ENCODE data around the gene ACBD7.

Gene ACBD7

GRCh38 chr10:15088428-15089261, at the start of gene ACBD7:
TSS of gene ACBD7 (minus strand) at chr10:15088776. CDS start at chr10:15088728, 48 bp downstream.
- no peak for DNase-seq (ENCODE audit: low read depth)

- DNase-seq (ENCODE audit: low read depth), result no peak
These were observed 49.1 kb upstream of the ACBD7 start for GRCh38 chr10:15137636-15138035.

GRCh38 chr10:15137036-15137359, 48.4 kb upstream of the ACBD7 start:
- no peak for DNase-seq (ENCODE audit: low read depth)

GRCh38 chr10:15136129-15137035, 47.8 kb upstream of the ACBD7 start:
- no peak for DNase-seq (ENCODE audit: low read depth)

GRCh38 chr10:15131330-15131729, 42.8 kb upstream of the ACBD7 start:
- DNase-seq (ENCODE audit: low read depth), result no peak

GRCh38 chr10:15124908-15125307, 36.3 kb upstream of the ACBD7 start:
- no peak for DNase-seq (ENCODE audit: low read depth)

GRCh38 chr10:15124190-15124589, 35.6 kb upstream of the ACBD7 start:
- no peak for DNase-seq (ENCODE audit: low read depth)

GRCh38 chr10:15123749-15124184, 35.2 kb upstream of the ACBD7 start:
- no peak for DNase-seq (ENCODE audit: low read depth)

- no peak for DNase-seq (ENCODE audit: low read depth)
These were observed 34.0 kb upstream of the ACBD7 start for GRCh38 chr10:15122477-15123030.

GRCh38 chr10:15121707-15122106, 33.1 kb upstream of the ACBD7 start:
- DNase-seq (ENCODE audit: low read depth), result no peak

GRCh38 chr10:15120523-15120922, 31.9 kb upstream of the ACBD7 start:
- DNase-seq (ENCODE audit: low read depth), result no peak

- no peak for DNase-seq (ENCODE audit: low read depth)
These were observed 30.0 kb upstream of the ACBD7 start for GRCh38 chr10:15118615-15119014.

GRCh38 chr10:15116225-15116624, 27.6 kb upstream of the ACBD7 start:
- DNase-seq (ENCODE audit: low read depth), result no peak

- no peak for DNase-seq (ENCODE audit: low read depth)
These were observed 25.2 kb upstream of the ACBD7 start for GRCh38 chr10:15113766-15114165.

- no peak for DNase-seq (ENCODE audit: low read depth)
These were observed 24.1 kb upstream of the ACBD7 start for GRCh38 chr10:15112657-15113056.

- DNase-seq (ENCODE audit: low read depth), result no peak
These were observed 17.9 kb upstream of the ACBD7 start for GRCh38 chr10:15106352-15107013.

GRCh38 chr10:15103513-15103912, 14.9 kb upstream of the ACBD7 start:
- no peak for DNase-seq (ENCODE audit: low read depth)

GRCh38 chr10:15099886-15100285, 11.3 kb upstream of the ACBD7 start:
- DNase-seq (ENCODE audit: low read depth), result no peak

GRCh38 chr10:15097011-15097812, 8.6 kb upstream of the ACBD7 start, which contains the start of gene RPP38:
TSS of gene RPP38 (plus strand) at chr10:15097355. CDS start at chr10:15103315, 5,960 bp downstream.
- DNase-seq (ENCODE audit: low read depth), result peak; percentile 73

GRCh38 chr10:15096661-15097010, 8.1 kb upstream of the ACBD7 start:
- DNase-seq (ENCODE audit: low read depth), result no peak

- no peak for DNase-seq (ENCODE audit: low read depth)
These were observed 4.4 kb upstream of the ACBD7 start for GRCh38 chr10:15092855-15093408.
